ENCODE measurements around the gene TNNI3. TPM values are rescaled to one million over a fixed set of nuclear protein-coding genes. Genes with fewer than 3 reads are reported as not detected.
"Not testable (repeated sequence)": the region's sequence is repeated elsewhere in the genome, so short reads cannot be mapped to it uniquely, and the experiment has no call there.

Gene TNNI3
- polyA plus RNA-seq, 1 donor, result 1.9 TPM

- no peak for DNase-seq
These were observed 15.2 kb upstream of the TNNI3 start for GRCh38 chr19:55172741-55173140.

DNA sequence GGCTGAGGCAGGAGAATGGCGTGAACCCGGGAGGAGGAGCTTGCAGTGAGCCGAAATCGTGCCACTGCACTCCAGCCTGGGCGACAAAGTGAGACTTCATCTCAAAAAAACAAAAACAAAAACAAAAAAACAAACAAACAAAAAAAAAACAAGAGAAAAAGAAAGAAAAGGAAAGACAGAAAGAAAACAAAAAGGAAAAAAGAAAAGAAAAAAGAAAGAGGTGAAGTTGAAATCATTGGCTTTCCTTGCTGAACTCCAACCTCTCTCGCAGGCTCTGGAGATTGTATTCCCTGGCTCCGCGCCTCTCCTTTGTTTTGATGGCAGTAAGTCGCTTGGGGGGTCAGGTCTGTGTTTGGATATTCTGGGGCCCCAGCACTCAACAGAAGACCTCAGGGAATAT lies 14.8 kb upstream of the TNNI3 start:
- not testable (repeated sequence) for DNase-seq

GRCh38 chr19:55171440-55171839 lies 13.9 kb upstream of the TNNI3 start:
- no peak for DNase-seq

GRCh38 chr19:55169136-55169535 lies 11.6 kb upstream of the TNNI3 start:
- no peak for DNase-seq

GRCh38 chr19:55166530-55167268 lies 9.2 kb upstream of the TNNI3 start, which contains the start of gene DNAAF3:
Gene DNAAF3 (minus strand): TSS chr19:55166613. CDS start chr19:55166413, 200 bp downstream.
- peak; percentile 78 for DNase-seq

GRCh38 chr19:55165952-55166529 lies 8.5 kb upstream of the TNNI3 start:
- no peak for DNase-seq

DNA sequence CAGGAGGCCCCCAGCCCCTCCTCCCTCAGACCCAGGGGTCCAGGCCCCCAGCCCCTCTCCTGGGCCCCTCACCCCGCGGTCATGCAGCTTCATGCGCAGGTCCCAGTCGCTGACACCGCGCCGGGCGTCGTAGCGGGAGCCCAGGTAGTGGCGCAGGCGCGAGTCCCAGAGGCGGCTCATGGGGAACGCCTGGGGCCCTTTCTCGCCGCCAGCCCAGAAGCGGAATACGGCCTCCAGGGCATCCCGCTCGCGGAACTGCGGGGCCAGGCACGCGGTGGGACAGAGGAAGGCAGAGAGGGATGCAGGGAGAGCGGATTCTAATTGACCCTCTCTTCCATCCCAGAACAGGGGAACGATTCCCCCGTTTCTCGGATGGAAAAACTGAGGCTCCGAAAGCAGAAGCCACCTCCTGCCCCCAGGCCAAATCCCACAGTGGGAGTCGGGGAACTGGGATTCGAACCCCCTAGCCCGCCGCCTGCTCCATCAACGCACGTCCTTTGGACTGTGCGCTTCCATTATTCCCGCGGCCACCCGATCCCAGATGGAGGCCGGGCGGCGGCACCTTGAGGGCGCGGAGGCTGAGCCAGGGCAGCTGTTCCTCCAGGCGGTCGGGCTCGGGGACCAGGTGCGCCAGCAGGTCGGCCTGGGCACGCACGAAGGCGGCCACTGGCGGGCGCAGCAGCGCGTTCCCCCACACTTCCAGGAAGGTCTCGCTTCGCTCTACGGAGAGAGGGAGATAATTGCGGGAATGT lies 4.2 kb upstream of the TNNI3 start:
- DNase-seq, result no peak

DNA sequence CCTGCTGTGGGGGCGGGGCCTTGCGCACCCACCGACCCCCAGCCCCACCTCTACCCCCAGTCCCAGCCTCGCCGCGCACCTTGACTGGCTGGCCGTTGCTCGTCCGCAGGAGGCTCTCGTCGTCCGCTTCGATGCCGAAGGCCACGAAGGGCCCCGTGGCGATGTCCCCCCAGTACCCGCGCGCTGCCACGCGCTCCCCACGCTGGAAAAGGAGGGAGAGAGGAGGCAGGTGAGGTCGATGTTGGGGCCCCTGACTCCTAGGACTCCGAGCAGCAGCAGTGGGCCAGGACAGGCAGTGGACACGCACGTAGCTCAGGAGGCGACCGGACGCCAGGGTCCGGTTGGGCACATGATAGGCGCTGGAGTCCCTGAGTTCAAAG lies 3.4 kb upstream of the TNNI3 start:
- DNase-seq, result no peak

- peak; percentile 73 for DNase-seq
These were observed 2.8 kb upstream of the TNNI3 start for GRCh38 chr19:55160128-55160985.

DNA sequence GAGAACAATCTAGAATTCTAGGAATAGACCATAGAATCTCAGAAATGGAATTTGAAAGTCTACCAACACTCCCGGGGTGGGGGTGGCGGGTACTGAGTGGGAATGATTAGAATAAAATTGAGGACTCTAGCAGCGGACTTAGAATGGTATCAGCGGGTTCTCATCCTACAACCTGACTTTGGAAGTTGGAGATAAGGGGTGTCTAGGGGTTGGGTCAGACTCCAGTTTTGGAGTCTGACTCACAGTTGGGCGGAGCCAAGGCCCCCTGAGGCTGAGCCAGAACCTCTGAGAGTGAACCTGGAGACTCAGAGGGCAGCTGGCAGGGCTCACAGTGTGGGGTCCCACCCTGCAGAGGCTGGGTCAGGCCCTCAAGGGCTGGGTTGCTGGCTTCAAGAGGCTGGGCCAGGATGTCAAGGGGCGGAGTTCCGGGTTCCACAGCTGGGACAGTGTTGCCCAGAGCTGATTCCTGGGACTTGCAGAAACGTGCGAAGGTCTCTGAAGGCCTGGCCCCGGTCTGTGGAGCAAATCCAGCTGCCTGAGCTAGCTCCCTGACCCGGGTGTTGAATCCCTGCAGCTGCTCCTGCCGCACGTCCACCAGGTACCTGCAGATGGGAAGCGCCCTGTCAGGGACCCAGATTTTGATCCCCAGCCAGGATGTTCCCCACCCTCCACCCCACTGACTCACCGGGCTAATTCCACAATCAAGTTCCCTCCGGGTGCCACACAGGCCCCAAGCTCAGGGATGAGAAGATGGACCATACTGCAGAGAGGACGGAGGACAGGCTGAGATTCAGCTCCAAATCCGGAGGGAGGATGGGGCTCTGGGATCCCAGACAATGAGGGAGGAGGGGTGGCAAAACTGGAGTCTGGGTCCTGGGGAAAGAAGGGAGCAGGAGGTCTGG lies 1.6 kb upstream of the TNNI3 start:
- DNase-seq, result no peak

DNA sequence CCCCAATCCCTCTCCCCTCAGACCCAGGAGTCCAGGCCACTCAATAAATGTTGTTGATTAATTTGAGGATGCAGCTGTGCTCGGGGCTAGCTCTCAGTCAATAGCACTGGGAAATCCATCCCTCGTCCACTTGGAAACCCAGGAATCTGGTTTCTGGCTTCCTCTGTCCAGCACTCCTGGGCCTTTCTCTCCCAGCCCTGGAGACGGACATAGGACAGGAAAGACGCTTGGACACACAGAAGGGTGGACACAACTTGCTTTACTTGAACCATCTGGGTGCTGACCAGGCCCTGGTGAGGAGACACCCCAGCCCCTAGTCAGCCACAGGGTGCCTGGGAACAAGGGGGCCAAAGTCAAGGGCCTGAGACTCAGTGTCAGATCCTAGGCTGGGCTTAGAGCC lies 891 bp upstream of the TNNI3 start:
- no peak for DNase-seq

GRCh38 chr19:55156202-55157063 lies 1.1 kb downstream of the TNNI3 start:
- DNase-seq, result no peak

DNA sequence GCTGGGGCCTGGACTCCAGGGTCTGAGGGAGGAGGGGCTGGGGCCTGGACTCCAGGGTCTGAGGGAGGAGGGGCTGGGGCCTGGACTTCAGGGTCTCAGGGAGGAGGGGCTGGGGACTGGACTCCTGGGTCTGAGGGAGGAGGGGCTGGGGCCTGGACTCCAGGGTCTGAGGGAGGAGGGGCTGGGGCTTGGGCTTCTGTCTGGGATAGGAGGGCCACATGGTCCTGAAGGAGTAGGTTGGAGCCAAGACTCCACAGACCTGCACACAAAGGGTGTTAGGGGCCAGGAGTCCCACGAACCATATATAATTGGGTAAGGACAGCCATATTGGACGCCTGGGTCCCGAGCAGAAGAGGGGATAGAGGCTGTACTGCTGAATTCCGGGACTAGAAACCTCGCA lies 1.7 kb downstream of the TNNI3 start:
- not testable (repeated sequence) for DNase-seq

GRCh38 chr19:55153652-55154264 lies 3.8 kb downstream of the TNNI3 start:
- no peak for DNase-seq

DNA sequence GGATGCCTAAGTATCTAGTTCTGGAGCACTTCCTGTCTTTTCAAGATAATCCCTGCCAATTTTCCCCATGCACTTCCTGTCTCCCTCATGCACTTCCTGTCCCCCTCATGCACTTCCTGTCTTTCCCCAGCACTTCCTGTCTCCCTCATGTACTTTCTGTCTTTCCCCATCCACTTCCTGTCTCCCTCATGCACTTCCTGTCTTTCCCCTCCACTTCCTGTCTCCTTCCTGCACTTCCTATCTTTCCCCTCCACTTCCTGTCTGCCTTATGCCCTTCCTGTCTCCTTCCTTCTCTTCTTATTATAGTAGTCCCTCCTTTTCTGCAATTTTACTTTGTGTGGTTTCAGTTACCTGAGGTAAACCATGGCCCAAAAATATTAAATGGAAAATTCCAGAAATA lies 5.5 kb downstream of the TNNI3 start:
- no peak for DNase-seq

- no peak for DNase-seq
These were observed 8.2 kb downstream of the TNNI3 start, which contains the start of gene TNNT1 for GRCh38 chr19:55149078-55150003. Gene TNNT1 (minus strand): TSS chr19:55149206. CDS start chr19:55147157, 2,049 bp downstream.

- DNase-seq, result no peak
These were observed 9.8 kb downstream of the TNNI3 start for GRCh38 chr19:55147545-55148251.

- no peak for DNase-seq
These were observed 10.7 kb downstream of the TNNI3 start for GRCh38 chr19:55146705-55147273.
